ENCODE measurements around the gene RNF148. TPM values are rescaled to one million over a fixed set of nuclear protein-coding genes. Genes with fewer than 3 reads are reported as not detected.

RNF148 gene, protein sequence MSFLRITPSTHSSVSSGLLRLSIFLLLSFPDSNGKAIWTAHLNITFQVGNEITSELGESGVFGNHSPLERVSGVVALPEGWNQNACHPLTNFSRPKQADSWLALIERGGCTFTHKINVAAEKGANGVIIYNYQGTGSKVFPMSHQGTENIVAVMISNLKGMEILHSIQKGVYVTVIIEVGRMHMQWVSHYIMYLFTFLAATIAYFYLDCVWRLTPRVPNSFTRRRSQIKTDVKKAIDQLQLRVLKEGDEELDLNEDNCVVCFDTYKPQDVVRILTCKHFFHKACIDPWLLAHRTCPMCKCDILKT
- total RNA-seq = 1.0 TPM

GRCh38 chr7:122702872-122703510 lies at the start of gene RNF148:
RNF148 (minus strand) TSS chr7:122702922; CDS start chr7:122702750, 172 bp downstream.
- DNase-seq (ENCODE audit: low spot score) = no peak

- no peak for DNase-seq (ENCODE audit: low spot score)
Measured at GRCh38 chr7:122750389-122750788, 47.7 kb upstream of the RNF148 start.

GRCh38 chr7:122748195-122748594 lies 45.5 kb upstream of the RNF148 start:
- DNase-seq (ENCODE audit: low spot score) = no peak

DNA sequence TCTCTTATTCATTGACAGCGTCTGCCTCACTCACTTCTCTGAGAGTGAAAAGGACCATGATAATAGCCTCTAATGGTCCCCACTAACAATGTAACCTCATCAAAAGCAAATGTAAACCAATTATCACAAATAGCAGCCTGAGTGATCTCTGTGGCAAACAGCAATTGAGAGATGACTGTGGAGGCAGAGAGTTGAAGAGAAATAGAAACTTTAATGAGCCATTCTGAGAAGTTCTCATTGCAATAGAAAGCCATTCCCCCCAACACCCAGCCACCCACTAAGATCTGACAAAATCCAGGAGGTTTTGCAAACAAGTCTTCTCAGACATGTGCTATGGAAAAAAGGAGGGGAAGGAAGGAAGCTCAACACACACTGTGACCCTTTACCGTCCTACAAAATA lies 44.2 kb upstream of the RNF148 start:
- DNase-seq (ENCODE audit: low spot score) = no peak

GRCh38 chr7:122743211-122743610 lies 40.5 kb upstream of the RNF148 start:
- no peak for DNase-seq (ENCODE audit: low spot score)

DNA sequence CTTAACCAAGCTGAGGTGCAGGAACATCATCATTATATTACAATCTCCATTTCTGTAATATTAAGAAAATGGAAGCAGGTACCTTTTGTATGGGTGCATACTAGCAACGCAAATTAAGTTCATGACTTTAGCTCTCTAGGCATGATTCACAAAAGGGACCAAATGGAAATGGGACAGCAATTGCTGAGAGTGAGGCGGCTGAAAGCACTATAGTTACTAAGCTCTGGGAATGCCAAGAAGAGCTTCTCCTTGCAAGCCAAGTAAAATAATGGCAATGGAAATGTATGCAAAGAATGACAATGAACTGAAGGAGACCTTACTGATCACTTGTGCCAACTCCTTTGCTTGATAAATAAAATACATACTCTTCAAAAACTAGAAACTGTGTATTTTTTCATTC lies 36.2 kb upstream of the RNF148 start:
- no peak for DNase-seq (ENCODE audit: low spot score)

- no peak for DNase-seq (ENCODE audit: low spot score)
Measured at GRCh38 chr7:122736183-122736582, 33.5 kb upstream of the RNF148 start.

DNA sequence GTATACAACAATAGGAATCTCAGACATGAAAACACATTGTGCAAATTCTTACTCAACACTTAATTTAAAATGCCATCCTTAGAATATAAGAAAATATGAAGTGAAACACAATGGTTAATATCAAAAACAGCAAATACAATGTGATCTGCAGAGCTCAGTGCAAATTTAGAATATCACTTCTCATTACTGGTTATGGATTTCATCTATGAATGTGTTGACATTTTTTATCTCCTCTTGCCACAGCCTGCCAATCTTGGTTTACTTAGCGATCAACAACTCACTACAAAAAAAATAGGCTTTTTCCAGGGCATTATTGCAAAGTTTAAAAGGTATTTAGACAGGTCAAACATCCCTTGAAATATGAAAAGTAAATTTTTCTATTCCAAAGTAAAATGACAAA lies 25.0 kb upstream of the RNF148 start:
- no peak for DNase-seq (ENCODE audit: low spot score)

DNA sequence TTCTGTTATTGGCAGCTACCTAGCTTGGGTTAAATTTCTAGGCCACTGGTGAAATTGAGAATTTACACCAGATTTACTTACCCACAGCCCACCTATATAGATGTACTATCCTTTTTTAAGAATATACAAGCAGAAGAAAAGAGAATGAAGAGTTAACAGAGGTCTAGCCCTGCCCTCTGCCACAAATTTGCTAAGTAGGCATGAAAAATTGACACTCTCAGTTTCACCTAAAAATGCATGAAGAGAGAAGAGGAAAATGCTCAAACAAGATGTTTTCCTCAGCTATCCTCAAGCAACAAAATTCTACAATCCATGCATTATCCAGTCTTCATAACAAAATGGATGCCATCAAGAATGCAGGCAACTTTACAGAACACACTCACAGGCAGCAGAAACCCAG lies 24.6 kb upstream of the RNF148 start:
- no peak for DNase-seq (ENCODE audit: low spot score)

- no peak for DNase-seq (ENCODE audit: low spot score)
Measured at GRCh38 chr7:122726881-122727280, 24.2 kb upstream of the RNF148 start.

DNA sequence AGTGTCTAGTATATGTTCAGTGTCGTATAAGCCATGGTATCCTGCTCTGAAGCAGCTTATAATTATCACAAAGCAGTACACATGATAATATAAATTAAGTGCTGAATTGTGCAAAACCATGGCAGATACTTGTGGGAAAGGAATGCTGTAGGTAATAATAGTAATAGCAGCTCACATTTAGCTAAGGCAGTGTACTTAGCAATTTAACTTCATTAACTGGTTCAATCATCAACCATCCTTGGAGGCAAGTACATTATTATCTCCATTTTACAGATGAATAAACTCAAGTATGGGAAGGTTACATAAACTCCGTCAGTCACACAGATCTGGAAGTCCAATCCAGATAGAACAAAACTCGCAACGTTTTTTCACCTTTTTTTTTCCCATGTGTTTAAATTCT lies 21.6 kb upstream of the RNF148 start:
- no peak for DNase-seq (ENCODE audit: low spot score)

DNA sequence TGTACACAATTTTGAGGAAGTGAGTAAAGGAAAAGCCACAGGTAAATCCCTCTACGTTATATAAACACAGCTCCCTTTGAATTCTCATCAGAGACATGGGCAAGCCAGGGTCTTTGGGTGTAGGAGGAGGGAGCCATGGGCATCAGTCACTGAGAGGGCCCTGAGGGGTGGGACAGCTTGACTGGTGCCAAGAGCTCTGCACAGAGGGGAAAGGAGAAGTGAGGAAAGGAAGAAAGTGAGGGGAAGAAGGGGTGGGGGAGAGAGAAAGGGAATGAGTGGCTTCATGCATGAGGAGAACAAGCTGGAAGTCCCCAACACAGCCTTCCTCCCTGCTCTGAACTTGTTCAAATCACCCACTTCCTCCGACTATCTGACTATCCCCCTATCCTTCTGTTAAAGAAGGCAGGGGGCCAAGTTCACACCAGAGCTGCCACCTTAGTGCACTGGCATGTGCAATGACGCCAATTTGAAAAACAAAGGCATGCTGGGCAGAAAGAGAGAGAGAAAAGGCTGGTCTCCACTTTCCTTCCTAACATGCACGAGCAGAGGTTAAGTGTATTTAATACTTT lies 16.4 kb upstream of the RNF148 start:
- no peak for DNase-seq (ENCODE audit: low spot score)

DNA sequence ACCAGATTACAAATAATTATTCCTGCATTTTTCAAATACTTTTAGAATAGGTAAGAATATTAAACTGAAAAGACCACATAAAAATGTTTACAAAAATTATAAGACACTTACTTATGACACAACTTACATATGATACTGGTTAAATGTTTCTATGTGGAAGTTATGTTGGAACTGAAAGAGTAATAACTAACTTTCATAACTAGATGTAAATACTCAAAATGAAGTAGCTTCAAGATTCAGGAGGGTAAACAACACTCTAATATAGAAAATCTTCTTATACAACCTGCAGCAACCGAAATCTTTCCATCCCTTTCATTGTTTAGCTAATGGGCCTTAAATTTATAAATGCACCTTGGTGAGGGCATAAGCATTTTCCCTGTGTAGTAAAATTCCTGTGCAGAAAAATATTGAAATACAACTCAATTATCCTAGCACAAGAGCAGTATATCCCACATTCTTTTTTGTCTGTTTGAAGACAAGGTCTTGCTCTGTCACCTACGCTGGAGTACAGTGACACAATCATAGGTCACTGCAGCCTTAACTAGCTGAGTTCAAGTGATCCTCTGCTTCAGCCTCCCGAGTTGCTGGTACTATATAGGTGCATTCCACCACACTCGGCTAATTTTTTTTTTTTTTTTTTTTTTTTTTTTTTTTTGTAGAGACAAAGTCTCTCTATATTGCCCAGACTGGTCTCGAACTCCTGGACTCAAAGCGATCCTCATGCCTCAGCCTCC lies 14.8 kb upstream of the RNF148 start:
- no peak for DNase-seq (ENCODE audit: low spot score)

- DNase-seq (ENCODE audit: low spot score) = no peak
Measured at GRCh38 chr7:122715183-122715582, 12.5 kb upstream of the RNF148 start.

DNA sequence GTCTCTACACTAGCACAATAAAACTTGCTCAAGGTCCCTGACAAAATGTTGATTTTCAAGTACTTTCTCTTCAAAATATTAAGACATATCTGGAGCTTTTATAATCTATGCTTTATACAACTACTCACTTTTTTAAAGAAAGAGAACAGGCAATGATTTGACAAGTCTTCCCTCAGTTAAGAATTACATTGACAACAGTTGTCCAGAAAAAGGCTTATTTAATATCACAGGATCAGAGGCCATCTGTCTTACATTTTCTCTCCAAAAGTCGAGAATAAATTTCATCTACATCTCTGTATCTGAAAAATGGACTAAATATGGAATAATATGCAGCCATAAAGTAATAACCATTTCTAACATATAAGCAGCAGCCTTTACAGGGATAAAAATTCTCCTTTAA lies 8.2 kb upstream of the RNF148 start:
- DNase-seq (ENCODE audit: low spot score) = no peak

DNA sequence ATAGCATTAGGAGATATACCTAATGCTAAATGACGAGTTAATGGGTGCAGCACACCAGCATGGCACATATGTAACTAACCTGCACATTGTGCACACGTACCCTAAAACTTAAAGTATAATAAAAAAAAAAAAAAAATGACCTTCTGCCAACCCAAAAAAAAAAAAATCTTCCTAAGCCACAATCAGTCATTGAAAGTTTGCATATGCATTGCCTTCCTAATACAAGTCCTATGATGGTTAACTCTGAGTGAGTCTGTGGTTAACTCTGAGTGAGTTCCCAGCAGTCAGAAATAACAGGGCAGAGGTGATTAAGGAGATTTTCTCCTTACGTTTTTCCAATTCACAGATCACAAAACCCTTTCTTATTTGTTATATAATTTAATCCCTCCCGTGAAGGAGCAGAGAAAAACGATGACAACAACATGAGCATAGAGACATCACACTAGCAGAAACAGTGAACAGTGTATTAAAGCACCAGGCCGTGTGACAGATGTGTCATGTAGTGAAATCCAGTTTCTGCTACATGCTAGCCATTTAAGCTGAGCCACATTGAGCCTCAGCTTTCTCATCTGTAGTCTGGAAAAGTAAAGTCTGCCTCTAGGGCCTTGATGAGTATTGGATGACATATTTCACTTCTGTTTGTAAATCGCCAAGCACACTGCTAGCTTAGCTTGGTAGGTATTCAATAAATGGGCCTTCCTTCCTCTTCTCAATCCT lies 7.4 kb upstream of the RNF148 start:
- no peak for DNase-seq (ENCODE audit: low spot score)

GRCh38 chr7:122706836-122707235 lies 4.1 kb upstream of the RNF148 start:
- no peak for DNase-seq (ENCODE audit: low spot score)

- no peak for DNase-seq (ENCODE audit: low spot score)
Measured at GRCh38 chr7:122699017-122699416, 3.7 kb downstream of the RNF148 start, which contains the start of gene RNF133. RNF133 (minus strand) TSS chr7:122699117; CDS start chr7:122698918, 199 bp downstream.

DNA sequence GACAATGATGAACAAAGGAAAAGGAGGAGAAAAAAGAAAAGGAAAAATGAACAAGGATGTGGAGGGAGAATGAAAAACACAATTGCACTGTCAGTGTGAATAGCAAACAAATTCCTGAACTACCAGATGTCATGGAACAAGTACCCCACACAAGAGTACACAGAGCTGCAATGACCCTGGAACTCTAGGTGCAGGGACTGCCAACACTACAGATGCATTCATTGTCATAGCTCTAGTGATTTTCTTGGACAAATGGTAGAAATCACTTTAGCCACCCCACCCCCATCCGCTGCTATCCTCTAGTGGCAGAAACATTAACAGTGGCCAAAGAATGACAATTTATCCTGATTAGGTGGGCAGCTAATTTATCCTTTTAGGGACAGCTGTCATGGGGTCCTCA lies 6.9 kb downstream of the RNF148 start:
- no peak for DNase-seq (ENCODE audit: low spot score)

- no peak for DNase-seq (ENCODE audit: low spot score)
Measured at GRCh38 chr7:122694697-122695096, 8.0 kb downstream of the RNF148 start.

- DNase-seq (ENCODE audit: low spot score) = no peak
Measured at GRCh38 chr7:122692769-122693309, 9.9 kb downstream of the RNF148 start.

Data from mucosa of gallbladder (tissue), 1 donor.